ENCODE data around the gene GABPB1.

Gene GABPB1

GRCh38 chr15:50344006-50344464 is 11.0 kb downstream of the GABPB1 start:
- no peak for DNase-seq (ENCODE audit: low read depth)

GRCh38 chr15:50341616-50342136 is 13.3 kb downstream of the GABPB1 start:
- DNase-seq (ENCODE audit: low read depth), result no peak

DNA sequence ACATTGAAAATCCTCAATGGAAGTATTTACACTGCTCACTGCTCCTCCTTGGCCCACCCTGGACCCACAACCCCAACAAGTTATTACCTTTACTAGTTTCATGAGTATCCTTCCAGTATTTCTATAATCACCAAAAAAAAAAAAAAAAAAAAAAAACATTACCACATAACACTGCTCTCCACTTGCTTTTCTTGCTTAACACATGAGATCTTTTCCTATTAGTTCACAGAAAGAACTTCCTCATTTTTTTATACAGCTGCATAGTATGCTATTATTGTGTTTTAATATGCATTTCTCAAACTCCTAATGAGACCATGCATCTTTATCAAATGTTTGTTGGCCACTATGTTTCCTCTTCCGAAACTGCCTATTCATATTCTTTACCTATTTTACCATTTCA is 14.6 kb downstream of the GABPB1 start:
- no peak for DNase-seq (ENCODE audit: low read depth)

DNA sequence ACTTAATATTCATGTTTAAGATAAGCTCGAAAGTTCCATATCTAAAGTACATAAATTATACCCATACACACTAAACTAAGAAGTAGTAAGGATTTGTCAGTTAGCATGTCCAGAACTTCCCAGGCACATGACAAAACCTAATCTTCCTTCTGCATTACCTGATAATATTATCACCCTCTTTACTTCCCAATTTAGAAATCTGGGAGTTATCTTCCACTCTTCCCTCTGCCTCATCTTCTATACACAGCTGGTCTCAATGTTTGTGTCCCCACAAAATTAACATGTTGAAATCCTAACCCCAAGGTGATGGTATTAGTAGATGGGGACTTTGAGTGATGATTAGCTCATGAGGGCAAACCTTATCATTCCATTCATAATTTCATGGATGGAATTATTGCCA is 15.3 kb downstream of the GABPB1 start:
- no peak for DNase-seq (ENCODE audit: low read depth)

GRCh38 chr15:50335251-50335650 is 19.7 kb downstream of the GABPB1 start:
- DNase-seq (ENCODE audit: low read depth), result no peak

DNA sequence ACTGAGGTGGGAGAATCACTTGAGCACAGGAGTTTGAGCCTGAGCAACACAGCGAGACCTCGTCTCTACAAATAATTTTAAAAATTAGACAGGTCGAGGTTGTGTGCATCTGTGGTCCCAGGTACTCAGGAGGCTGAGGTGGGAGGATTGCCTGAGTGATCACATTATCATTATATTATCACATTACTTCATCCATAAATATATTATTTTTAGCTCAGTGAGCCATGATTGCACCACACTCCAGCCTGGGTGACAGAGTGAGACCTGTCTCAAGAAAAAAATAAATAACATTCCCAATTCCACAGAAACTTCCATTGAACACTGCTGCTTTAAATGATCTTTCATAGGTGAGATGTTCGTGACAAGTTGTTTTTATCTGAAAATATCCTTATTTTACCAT is 21.8 kb downstream of the GABPB1 start:
- no peak for DNase-seq (ENCODE audit: low read depth)

GRCh38 chr15:50330921-50331320 is 24.1 kb downstream of the GABPB1 start:
- no peak for DNase-seq (ENCODE audit: low read depth)

GRCh38 chr15:50328116-50328515 is 26.9 kb downstream of the GABPB1 start:
- no peak for DNase-seq (ENCODE audit: low read depth)

GRCh38 chr15:50321680-50322210 is 33.3 kb downstream of the GABPB1 start:
- DNase-seq (ENCODE audit: low read depth), result no peak

GRCh38 chr15:50320504-50320903 is 34.5 kb downstream of the GABPB1 start:
- DNase-seq (ENCODE audit: low read depth), result no peak

DNA sequence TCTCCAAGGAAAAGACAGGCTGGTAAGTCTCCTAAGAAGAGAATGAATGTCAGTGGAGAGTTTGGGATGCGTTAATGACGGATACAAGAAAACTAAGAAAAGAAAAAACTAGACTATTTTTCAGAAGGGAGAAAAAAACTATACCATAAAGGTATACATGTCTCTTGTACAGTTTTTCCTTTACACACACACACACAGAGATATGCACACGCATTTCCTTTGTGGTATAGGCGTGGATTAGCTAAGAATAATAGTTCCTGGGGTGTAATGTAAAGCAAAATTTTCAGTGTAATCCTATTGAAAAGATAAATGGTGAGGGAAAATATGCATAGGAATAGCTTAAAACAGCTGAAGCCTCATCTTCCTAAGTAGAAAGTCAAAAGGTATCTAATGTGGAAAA is 36.3 kb downstream of the GABPB1 start:
- DNase-seq (ENCODE audit: low read depth), result no peak

DNA sequence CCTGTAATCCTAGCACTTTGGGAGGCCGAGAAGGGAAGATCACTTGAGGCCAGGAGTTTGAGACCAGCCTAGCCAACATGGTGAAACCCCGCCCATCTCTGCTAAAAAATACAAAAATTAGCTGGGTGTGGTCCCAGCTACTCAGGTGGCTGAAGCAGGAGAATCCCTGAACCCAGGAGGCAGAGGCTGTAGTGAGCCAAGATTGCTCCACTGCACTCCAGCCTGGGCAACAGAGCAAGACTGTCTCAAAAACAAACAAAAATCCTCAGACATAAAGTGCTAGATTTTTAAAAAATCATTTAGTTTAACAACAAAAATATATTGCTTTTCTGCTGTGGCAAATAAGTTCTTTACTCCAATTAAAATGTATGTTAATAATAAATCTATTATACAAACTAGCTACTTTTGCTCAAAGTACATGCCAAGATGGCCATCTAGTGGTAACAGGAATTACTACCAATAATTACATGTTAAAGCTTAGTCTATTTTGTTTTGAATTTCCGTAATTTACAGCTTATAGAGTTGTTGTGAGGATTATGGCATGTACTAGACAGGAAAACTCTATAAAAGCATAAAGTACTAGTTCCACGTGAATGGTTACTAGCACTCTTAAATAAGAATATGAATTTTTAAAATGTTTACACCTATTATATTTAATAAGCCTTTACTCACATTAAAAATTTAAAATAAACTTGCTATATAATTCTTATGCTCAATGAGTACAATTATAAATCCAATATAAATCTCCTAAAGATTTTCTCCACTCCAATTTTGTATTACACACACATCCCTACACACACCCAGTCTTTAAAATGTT is 39.0 kb downstream of the GABPB1 start:
- no peak for DNase-seq (ENCODE audit: low read depth)

DNA sequence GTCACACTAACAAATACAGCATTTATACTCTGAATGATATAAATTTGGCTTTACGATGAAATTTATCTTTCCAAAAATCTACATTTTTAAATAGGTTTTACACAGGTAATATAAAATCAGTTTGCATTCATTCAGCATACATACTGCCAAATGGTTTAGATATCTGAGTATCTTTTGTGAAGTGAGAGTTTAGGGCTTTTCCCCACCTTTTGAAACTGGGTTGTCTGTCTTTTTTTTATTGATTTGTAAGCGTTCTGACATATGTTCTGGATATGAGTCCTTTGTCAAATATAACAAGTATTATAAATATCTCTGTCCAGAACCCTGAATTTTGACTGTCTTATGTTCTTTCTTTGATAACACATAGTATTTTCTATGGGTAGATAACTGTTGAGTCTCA is 42.4 kb downstream of the GABPB1 start:
- DNase-seq (ENCODE audit: low read depth), result no peak

DNA sequence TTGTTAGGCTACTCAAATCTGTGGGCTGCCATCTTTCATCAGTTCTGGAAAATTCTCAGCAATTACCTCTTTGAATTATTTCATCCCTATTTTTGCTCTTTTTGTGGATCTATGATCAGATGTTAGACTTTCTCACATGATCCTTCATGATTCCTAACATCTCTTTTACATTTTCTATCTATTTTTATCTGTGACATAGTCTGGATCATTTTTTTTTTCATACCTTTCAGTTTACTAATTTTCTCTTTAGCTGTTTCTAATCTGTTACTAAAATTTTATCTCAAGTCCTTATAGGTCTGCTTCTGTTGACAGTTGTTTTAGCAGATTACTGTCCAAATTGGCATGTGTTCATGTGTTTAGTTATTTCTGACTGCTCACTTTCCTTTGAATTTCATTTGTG is 47.2 kb downstream of the GABPB1 start:
- no peak for DNase-seq (ENCODE audit: low read depth)

- no peak for DNase-seq (ENCODE audit: low read depth)
Measured at GRCh38 chr15:50304836-50305235, 50.2 kb downstream of the GABPB1 start.

GRCh38 chr15:50302581-50302980 is 52.4 kb downstream of the GABPB1 start:
- DNase-seq (ENCODE audit: low read depth), result no peak

DNA sequence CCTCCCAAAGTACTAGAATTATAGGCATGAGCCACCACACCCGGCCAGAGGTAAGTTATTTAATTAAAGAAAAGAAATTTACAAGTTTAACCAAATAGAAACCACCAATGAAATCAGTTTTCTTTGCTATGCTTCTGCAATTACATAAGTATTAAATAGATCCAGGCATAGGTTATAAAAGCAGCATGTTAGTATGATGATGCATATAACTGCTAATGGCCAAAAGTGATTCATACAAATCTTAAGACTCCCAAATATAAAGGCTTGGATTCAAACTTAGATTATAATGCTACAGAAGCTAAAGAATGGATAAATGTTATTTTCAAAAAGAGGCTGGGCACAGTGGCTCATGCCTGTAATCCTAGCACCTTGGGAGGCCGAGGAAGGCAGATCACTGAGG is 56.7 kb downstream of the GABPB1 start:
- DNase-seq (ENCODE audit: low read depth), result no peak

DNA sequence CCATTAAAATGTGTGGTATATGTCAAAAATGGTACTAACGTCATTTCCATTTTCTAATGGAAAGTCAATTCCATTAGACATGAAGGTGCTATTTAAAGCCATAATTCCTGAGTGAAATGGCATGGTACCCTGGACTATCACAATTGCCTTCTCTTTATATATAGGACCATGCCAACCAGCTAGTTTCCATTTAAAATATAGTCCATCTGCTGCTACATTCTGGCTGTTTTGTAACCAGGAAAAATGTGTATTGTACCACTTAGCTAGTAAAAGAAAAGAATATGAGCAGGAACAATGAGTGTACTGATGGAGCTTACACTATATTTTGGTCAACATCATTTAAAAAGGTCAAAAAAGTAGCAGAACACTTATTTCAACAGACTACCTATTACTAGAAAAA is 59.0 kb downstream of the GABPB1 start:
- no peak for DNase-seq (ENCODE audit: low read depth)

GRCh38 chr15:50289749-50290148 is 65.2 kb downstream of the GABPB1 start:
- DNase-seq (ENCODE audit: low read depth), result no peak

- no peak for DNase-seq (ENCODE audit: low read depth)
Measured at GRCh38 chr15:50287324-50288116, 67.5 kb downstream of the GABPB1 start.

DNA sequence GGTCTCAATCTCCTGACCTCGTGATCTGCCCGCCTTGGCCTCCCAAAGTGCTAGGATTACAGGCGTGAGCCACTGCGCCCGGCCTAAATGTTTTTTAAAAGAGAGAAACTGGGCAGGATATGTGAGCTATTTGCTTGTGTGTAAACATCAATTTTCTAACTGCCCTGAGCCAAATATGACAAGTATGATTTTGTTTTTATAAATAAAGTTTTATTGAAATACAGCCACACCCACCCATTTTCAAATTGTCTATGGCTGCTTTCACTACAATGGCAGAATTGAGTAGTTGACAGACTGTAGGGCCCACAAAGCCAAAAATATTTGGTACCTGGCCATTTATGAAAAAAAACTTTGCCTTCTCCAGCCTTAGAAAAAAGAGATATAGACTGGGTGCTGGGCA is 73.6 kb downstream of the GABPB1 start:
- DNase-seq (ENCODE audit: low read depth), result no peak

DNA sequence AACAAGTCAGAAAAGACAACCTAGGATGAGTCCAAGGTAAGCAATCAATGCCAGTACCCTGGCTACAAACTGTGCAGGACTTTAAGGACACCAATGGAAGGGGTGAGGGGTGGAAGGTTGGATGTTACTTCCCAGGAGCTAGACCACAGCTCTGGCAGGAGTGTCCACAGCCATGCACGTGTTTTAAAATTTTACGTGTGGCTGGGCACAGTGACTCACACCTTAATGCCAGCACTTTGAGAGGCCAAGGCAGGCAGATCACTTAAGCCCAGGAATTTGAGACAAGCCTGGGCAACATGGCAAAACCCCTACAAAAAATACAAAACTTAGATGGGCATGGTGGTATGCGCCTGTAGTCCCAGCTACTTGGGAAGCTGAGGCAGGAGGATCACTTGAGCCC is 74.7 kb downstream of the GABPB1 start:
- no peak for DNase-seq (ENCODE audit: low read depth)

DNA sequence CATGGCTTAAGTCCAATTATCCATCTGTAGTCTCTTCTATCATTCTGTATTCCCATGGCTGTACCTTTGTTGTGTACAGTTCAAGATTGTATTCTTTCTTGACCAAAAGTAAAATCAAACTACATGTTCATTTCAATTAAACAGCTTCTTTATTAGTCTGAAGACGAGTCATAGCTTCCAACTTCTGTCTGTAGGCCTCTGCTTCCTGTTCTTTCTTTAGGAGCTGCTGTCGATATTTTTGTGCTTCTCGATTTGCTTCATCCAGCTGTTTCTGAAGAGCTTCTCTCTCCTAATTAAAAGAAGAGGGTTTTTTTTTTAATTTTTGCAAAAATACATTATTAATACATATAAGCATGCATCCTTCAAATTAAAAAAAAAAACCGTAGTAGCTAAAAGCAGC is 76.5 kb downstream of the GABPB1 start:
- no peak for DNase-seq (ENCODE audit: low read depth)

All from activated T-cell treated with anti-CD3 and anti-CD28 coated beads for 24 hours (primary cell).